GM12891 (cell line): ENCODE data around the gene SERTAD3.

Experiments
- POLR2A ChIP-seq: IDR thresholded peaks from 2 replicates; pipeline ENCODE4 v1.6.1; 2011; ENCODE audit warnings: low read depth, low read length, control low read depth
- POLR2AphosphoS5 ChIP-seq: IDR thresholded peaks from 2 replicates; pipeline ENCODE4 v1.6.1; 2011; ENCODE audit warnings: low read depth, low read length, control low read depth
- SPI1 ChIP-seq: IDR thresholded peaks from 2 replicates; pipeline ENCODE4 v1.6.1; 2011; ENCODE audit warnings: low read depth, low read length, control low read depth
- TAF1 ChIP-seq: IDR thresholded peaks from 2 replicates; pipeline ENCODE4 v1.6.1; 2011; ENCODE audit warnings: low read depth, low read length, control low read depth

- no peak for TF ChIP-seq POLR2AphosphoS5
- TF ChIP-seq POLR2A, result no peak
- no peak for TF ChIP-seq TAF1
- no peak for TF ChIP-seq SPI1
These were observed 25.0 kb downstream of the SERTAD3 start for GRCh38 chr19:40419066-40419612.
